GM19324 (cell line): ENCODE results near the gene ABCD1.
"Not testable (repeated sequence)": the region's sequence is repeated elsewhere in the genome, so short reads cannot be mapped to it uniquely, and the experiment has no call there.

Experiments used
- ATAC-seq: cut with Tn5 transposase; IDR thresholded peaks from one replicate; pipeline ENCODE4 v1.9.1; 2021; ENCODE audit warnings: mild to moderate bottlenecking, moderate library complexity; ENCODE audit not compliant: unreplicated experiment, low FRiP score

The ABCD1 gene

DNA sequence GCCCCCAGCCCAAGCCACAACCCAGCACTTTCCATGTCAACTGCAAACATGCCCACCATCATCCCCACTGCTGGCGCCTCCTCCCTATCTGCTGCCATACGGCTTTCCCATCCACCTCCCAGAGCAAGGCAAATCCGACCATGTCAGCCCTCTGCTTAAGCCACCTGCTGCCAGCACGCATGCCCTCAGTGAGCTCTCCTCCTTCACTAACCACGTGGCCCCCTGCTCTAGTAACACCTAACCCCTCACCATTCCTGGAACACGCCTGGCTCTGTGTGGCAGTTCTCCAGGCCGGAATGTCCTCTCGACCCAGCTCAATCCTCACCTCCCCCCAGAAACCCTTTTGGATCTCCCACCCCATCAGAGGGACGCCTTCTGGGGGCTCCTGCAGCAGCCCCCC lies 17.9 kb upstream of the ABCD1 start:
- ATAC-seq: no peak

GRCh38 chrX:153707406-153707805 lies 17.2 kb upstream of the ABCD1 start:
- ATAC-seq: no peak

- no peak for ATAC-seq
Measured at GRCh38 chrX:153708415-153708814, 16.2 kb upstream of the ABCD1 start.

- ATAC-seq: no peak
Measured at GRCh38 chrX:153709726-153710674, 14.7 kb upstream of the ABCD1 start.

DNA sequence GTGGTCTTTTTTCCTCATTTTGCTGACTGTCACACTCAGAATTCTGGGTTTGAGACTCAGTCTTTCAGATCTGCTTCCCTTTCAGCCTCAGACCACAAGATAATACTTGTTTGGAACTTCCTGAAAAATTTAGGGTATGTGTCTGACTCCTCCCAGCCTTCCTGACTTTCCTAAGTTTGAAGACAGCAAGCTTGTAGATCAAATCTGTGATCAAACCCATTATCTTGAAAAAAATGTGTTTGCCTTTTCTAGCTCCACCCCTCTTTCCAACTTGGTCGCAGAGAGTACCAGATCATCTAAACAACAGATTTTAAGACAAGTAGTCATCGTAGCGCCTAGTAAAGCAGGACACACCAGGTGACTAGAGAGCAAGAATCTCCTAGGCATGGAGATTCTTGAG lies 10.4 kb upstream of the ABCD1 start:
- no peak for ATAC-seq

DNA sequence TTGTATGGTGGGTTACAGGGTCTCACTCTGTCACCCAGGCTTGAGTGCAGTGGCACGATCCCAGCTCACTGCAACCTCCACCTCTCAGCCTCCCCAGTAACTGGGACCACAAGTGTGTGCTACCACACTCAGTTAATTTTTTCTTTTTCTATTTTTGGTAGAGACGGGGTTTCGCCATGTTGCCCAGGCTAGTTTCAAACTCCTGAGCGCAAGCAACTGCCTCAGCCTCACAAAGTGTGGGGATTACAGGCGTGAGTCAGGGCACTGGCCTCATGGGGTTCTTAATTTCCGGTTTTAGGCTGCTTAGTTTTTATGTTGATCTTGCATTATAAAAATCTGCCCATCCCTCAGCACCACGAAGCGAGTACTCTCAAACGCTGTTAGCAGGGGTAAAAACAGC lies 7.2 kb upstream of the ABCD1 start:
- ATAC-seq: no peak

DNA sequence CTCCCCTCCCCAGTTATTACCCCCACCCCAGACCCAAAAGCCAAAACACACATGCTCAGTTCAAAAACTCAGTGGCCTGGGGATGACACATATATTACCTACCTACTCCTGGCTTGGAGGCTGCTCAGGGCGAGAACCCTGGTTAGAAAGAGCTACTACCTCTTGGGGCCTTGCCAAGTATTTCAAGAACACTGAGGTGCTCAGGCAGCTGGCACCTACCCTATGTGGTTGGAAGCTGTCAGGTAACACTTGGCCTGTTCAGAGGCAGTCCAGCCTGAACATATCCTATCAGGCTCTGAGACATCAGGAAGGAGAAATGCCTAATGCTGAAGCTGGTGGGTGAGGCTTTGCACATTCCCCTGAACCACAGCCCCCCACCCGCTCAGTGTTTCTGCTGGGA lies 5.4 kb upstream of the ABCD1 start:
- ATAC-seq: no peak

GRCh38 chrX:153719701-153720100 lies 5.0 kb upstream of the ABCD1 start:
- no peak for ATAC-seq

DNA sequence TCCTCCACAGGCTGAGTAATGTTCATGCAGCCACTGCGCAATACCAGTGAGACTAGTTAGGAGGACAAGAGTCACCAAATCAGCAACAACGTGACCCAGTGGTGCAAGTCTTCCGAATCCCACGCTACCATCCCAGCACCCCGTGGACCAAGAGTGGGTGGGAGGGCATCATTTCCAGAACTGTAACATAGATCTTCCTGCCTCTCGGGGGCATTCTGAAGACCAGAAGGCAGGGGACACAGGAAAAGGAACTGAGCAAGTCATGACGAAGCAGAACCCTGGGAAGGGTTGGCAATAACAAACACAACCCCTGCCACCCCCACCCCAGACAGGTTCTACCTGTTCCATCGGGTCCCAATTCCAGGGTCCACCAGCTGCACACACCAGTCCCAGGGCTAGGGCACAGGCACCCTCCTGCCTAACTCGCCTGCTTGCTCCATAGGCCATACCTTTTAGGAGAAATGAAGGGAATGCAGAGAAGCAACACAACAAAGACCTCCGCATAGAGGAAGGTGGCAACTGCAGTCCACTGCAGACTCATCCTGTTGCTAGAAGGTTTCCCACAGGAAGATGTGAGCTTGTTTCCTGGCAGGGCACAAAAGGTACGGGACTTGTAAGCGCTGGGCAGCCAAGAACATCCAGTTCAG lies 1.8 kb upstream of the ABCD1 start:
- no peak for ATAC-seq

GRCh38 chrX:153723351-153724251 lies 1.1 kb upstream of the ABCD1 start:
- ATAC-seq: peak; percentile 33

GRCh38 chrX:153725039-153725831 lies 579 bp downstream of the ABCD1 start:
- ATAC-seq: peak; percentile 1

DNA sequence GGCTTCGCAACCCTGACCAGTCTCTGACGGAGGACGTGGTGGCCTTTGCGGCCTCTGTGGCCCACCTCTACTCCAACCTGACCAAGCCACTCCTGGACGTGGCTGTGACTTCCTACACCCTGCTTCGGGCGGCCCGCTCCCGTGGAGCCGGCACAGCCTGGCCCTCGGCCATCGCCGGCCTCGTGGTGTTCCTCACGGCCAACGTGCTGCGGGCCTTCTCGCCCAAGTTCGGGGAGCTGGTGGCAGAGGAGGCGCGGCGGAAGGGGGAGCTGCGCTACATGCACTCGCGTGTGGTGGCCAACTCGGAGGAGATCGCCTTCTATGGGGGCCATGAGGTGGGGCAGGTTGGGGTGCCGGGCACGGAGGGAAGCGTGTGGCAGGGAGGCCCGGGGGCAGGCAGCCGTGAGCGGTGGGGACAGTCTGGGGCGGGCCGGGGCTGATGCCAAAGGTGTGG lies 1.2 kb downstream of the ABCD1 start:
- no peak for ATAC-seq

DNA sequence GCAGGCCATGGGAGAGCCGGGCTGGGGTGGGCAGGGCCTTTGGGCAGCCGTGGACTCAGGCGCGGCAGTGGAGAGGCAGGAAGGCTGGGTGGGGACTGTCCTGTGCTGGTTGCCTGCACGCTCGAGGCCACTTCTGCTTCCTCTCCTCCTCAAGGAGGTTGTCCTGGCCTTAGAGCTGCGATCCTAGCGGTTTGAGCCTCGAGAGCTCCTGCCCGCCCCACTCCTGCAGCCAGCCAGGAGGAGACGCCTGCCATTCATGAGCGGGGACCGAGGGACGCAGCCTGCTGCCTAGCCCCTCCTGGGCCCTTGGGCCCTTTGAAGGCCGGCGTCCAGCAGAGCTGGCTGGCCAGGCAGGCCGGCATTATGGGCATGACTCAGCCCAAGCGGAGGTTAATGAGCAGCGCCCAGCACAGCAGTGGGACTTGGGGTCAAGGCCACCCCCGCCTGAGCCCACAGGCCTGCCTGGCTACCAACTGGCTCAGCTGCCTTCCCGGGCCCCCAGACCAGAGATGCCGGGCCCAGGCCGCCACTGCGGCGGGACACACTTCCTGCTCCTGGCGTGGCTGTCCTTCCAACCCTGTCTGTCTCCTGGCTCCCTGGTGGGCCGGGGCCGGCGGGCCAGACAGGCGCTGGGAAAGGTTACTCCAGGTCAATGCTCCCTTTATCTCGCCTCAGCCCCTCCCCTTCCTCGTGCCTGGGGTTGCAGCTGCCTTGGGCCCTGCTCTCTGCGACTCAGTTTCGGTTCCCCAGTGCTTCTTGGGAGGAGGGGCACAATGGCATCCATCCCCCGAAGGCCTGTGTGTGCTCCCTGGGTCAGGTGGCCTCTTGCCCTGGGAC lies 1.8 kb downstream of the ABCD1 start:
- ATAC-seq: peak; percentile 37

DNA sequence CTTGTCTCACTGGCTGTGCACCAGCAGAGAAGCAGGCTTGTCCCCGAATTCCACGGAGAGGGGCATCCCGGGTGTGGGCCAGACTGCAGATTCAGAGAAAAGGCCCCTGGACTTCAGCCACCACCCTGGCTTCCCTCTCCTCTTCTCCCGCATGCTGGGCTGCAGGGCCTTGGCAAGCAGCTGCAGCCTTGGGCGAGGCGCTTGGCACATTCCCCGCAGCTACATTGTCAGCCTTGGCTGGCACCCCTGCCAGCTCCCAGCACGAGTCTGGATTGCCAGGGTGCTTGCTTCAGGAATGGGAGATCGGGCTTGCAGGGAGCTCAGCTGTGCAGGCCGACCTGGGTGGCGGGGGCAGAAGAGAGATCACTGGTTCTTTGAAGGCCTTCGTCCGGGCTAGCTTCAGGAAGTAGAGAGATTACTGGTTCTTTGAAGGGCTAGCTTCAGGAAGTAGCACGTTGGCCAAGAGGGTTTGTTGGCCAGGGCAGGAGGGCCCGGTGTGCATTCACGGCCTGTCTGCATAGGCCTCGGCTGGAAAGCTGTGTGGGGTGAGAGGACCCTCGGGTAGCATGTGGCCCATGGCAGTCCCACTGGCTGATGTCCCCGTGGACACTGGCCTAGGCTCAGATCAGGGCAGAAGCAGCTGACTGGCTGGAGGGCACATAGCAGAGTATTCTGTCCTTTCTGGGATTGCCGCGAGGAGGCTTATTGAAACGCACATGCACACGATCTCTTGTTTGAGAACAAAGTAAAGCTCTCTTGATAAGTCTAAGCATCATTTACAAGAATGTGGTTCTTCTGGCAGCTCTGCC lies 2.7 kb downstream of the ABCD1 start:
- ATAC-seq: no peak

DNA sequence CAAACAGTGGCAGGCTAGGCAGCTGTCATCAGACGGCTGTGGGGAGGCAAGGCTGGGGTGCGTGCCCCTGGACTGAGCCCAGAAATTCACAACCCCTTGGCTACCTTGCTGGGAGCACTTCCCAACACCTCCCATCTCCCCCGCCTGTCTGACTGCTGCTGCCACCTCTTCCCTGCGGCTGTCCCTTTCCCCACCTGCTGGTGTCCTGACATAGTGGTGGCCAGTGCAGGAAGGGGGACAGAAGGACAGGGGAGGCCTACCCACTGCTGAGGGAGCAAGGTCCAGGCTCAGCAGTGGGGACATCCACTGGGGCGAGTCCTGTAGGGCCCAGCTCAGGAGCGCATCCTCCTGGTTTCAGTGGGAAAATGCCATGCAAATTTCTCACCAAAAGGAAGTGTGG lies 3.4 kb downstream of the ABCD1 start:
- ATAC-seq: no peak

DNA sequence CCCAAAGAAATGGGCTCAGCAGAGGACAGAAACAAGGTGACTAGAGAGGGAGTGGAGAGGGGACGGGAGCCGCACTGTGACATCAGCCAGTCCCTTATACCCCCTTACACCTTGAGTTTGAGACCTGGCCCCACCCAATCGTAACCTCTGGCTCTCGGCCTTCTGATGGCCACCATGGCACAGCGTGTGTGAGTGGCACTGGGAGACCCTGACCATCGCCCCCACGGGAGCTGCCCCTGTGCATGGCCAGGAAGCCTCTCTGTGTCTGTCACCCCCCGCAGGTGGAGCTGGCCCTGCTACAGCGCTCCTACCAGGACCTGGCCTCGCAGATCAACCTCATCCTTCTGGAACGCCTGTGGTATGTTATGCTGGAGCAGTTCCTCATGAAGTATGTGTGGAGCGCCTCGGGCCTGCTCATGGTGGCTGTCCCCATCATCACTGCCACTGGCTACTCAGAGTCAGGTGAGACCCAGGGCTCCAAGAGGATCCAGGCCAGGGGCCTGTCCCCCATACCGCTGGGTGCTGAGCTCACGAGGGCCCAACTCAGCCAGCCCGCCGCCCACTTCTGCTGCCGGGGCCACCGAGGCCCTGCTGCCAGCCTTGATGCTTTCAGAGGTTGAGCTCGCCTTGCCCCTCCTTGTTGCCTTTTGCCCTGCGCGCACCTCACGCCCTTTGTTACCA lies 4.4 kb downstream of the ABCD1 start:
- no peak for ATAC-seq

DNA sequence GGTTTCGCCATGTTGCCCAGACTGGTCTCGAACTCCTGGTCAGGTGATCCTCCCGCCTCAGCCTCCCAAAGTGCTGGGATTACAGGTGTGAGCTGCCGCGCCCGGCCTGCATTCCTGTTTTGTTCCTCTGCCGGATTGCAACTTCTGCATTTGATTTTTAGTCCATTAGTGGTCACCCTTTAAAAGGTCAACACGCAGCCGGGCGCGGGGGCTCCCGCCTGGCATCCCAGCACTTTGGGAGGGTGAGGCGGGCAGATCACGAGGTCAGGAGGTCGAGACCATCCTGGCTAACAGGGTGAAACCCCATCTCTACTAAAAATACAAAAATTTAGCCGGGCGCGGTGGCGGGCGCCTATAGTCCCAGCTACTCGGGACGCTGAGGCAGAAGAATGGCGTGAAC lies 5.5 kb downstream of the ABCD1 start:
- ATAC-seq: not testable (repeated sequence)
